ENCODE measurements around the gene EBLN2.

Gene EBLN2

GRCh38 chr3:73108750-73109149 is 47.3 kb downstream of the EBLN2 start:
- FAIRE-seq, result no peak

DNA sequence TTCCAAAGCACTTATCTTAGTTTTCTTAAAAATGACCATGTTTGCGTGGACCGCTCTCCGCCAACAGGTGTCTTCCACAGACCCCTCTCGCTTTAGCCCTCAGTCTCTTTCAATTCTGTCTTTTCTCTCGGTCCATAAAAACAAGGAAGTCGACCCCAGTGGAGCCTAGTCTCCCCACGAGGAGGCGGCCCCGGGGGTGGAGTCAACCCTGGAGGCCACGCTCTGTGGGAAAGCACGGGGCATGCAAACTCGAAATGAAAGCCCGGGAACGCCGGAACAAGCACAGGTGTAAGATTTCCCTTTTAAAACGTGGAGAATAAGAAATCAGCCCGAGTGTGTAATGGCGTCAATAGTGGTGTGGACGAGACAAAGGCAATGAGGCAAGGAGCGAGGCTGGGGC is 49.1 kb downstream of the EBLN2 start:
- peak; percentile 95 for FAIRE-seq
